K562 (cell line): Measurements from ENCODE around the gene ANKRD65. TPM values are rescaled to one million over a fixed set of nuclear protein-coding genes. Genes with fewer than 3 reads are reported as not detected.

ENCODE experiments used
- BDP1 ChIP-seq: IDR thresholded peaks from 3 replicates; pipeline ENCODE4 v1.6.1; 2011; ENCODE audit not compliant: insufficient read length, insufficient read depth
- CBX3 ChIP-seq, 2 experiments: IDR thresholded peaks; 1 replicate in 1 of 2; 2 replicates in 1 of 2; pipeline ENCODE4 v1.6.1; 2012; ENCODE audit warnings: inconsistent platforms in 2 of 2, low read length in 2 of 2, borderline replicate concordance in 1 of 2, control low read depth in 1 of 2
- CSDE1 ChIP-seq, 2 experiments: fragments of 450-650 bp; IDR thresholded peaks; 2 replicates each; pipeline ENCODE4 v1.6.1; 2016; ENCODE audit warnings: mild to moderate bottlenecking in 1 of 2
- KDM2B ChIP-seq: fragments of 250-450 bp; sonication (Bioruptor Pico); IDR thresholded peaks from 2 replicates; pipeline ENCODE4 v1.8.0; 2021; ENCODE audit warnings: mild to moderate bottlenecking, moderate library complexity
- POLR2A ChIP-seq: fragments of 450-650 bp; conservative IDR thresholded peaks from 2 replicates; pipeline ENCODE4 v1.6.1; 2016
- SNRNP70 ChIP-seq: fragments of 200-400 bp; formaldehyde crosslinking; optimal IDR thresholded peaks from 2 replicates; pipeline ENCODE3; 2017; ENCODE audit warnings: low read depth, low read length
- SRSF9 ChIP-seq: fragments of 200-400 bp; formaldehyde crosslinking; IDR thresholded peaks from 2 replicates; pipeline ENCODE4 v1.6.1; 2017; ENCODE audit warnings: low read depth, low read length, borderline replicate concordance
- TAF15 ChIP-seq: fragments of 200-400 bp; formaldehyde crosslinking; IDR thresholded peaks from 2 replicates; pipeline ENCODE4 v1.6.1; 2017; ENCODE audit warnings: mild to moderate bottlenecking, low read depth, low read length, moderate library complexity
- TCF7L2 ChIP-seq: fragments of 150-350 bp; IDR thresholded peaks from 2 replicates; pipeline ENCODE4 v1.6.1; 2016; ENCODE audit warnings: low read depth, mild to moderate bottlenecking, low read length, moderate library complexity
- ZBED1 ChIP-seq: IDR thresholded peaks from 2 replicates; pipeline ENCODE4 v1.6.1; 2014
- ZBTB11 ChIP-seq, 3 experiments: fragments of 200-800 bp in 1 of 3; fragments of 250-450 bp in 1 of 3; fragments of 450-650 bp in 1 of 3; sonication (Bioruptor Pico) in 1 of 3; sonication (Bioruptor generic) in 1 of 3; formaldehyde crosslinking in 1 of 3; IDR thresholded peaks; 2 replicates each; pipeline versions ENCODE4 v1.6.1 to v1.8.0; 2016 to 2022; ENCODE audit warnings: mild to moderate bottlenecking in 2 of 3, missing genetic modification characterization in 2 of 3, missing compliant biosample characterization in 1 of 3, moderate library complexity in 1 of 3
- ZBTB49 ChIP-seq: sonication (generic); formaldehyde crosslinking; IDR thresholded peaks from 2 replicates; pipeline ENCODE4 v1.8.0; 2022; ENCODE audit warnings: missing genetic modification reagents, mild to moderate bottlenecking, borderline replicate concordance
- ZKSCAN8 ChIP-seq: fragments of 200-800 bp; sonication (Bioruptor generic); IDR thresholded peaks from 2 replicates; pipeline ENCODE4 v1.6.1; 2016; ENCODE audit warnings: missing genetic modification characterization, missing compliant biosample characterization
- ZNF134 ChIP-seq: fragments of 250-450 bp; sonication (Bioruptor Pico); conservative IDR thresholded peaks from 2 replicates; pipeline ENCODE4 v1.4.0; 2020
- ZNF507 ChIP-seq: conservative IDR thresholded peaks from 2 replicates; pipeline ENCODE4 v1.6.1; 2017; ENCODE audit warnings: missing genetic modification characterization, missing compliant biosample characterization
- polyA plus RNA-seq, 8 experiments: library from polyadenylated mRNA; depleted of rRNA in 4 of 8; stranded (reverse) in 5 of 8; unstranded in 3 of 8; fragments of >200 nt; fragmentation: Nextera tagmentation in 2 of 8; fragmentation: Illumina TruSeq in 1 of 8; extraction: Ambion mirVana in 2 of 8; extraction: Trizol in 1 of 8; gene quantifications; 2 replicates each; pipeline versions ENCODE4 v1.2.1 to v1.2.3, GENCODE V29; 2011 to 2014; ENCODE audit warnings: inconsistent platforms in 1 of 8, missing spikeins in 1 of 8
- total RNA-seq, 7 experiments: library from RNA; depleted of rRNA in 6 of 7; stranded (reverse); fragments of >200 nt in 6 of 7; fragmentation: Illumina TruSeq in 2 of 7; extraction: Trizol in 2 of 7; gene quantifications; 2 replicates each; pipeline versions ENCODE4 v1.2.1 to v1.2.3, GENCODE V29; 2011 to 2021; ENCODE audit warnings: low replicate concordance in 1 of 7
- TF ChIP-seq, protein P1 (sequence below): fragments of 450-650 bp; conservative IDR thresholded peaks from 2 replicates; pipeline ENCODE4 v1.6.1; 2016; ENCODE audit warnings: missing genetic modification characterization, low read depth, mild to moderate bottlenecking, missing compliant biosample characterization, moderate library complexity
- TF ChIP-seq, protein P2 (sequence below), 2 experiments: fragments of 250-450 bp in 1 of 2; fragments of 450-650 bp in 1 of 2; sonication (Bioruptor Pico) in 1 of 2; IDR thresholded peaks; 2 replicates each; pipeline versions ENCODE4 v1.6.1 to v1.8.0; 2016 to 2021; ENCODE audit warnings: mild to moderate bottlenecking in 2 of 2, moderate library complexity in 2 of 2, missing compliant biosample characterization in 1 of 2, missing genetic modification characterization in 1 of 2

ANKRD65 gene
- total and polyA plus RNA-seq, 9 of the 15 experiments (the other 6 are each of a cell fraction or from before 2014, with no cell fraction given) = not detected

- TF ChIP-seq TAF15 = peak; percentile 16; the same call in 1 of the 2 replicates
- peak in 1 of 3 experiments; percentile 69; a peak in 2 of 6 replicates for TF ChIP-seq ZBTB11 (CRISPR knock-in tag; IDR thresholded peaks at IDR 0.05)
- no peak for TF ChIP-seq POLR2A
- TF ChIP-seq, protein P1, sequence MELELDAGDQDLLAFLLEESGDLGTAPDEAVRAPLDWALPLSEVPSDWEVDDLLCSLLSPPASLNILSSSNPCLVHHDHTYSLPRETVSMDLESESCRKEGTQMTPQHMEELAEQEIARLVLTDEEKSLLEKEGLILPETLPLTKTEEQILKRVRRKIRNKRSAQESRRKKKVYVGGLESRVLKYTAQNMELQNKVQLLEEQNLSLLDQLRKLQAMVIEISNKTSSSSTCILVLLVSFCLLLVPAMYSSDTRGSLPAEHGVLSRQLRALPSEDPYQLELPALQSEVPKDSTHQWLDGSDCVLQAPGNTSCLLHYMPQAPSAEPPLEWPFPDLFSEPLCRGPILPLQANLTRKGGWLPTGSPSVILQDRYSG (tag) = peak; percentile 18
- no peak for TF ChIP-seq ZNF507
- TF ChIP-seq, protein P2, sequence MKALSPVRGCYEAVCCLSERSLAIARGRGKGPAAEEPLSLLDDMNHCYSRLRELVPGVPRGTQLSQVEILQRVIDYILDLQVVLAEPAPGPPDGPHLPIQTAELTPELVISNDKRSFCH (CRISPR knock-in tag; IDR thresholded peaks at IDR 0.05) = no peak
- TF ChIP-seq, protein P2 (tag; IDR thresholded peaks at IDR 0.05) = peak; percentile 84; the same call in 1 of the 2 replicates
- TF ChIP-seq ZKSCAN8 (CRISPR knock-in tag) = no peak
- TF ChIP-seq ZBED1 = no peak
- 0 out of 2 replicates have a peak, but pooled peaks have one; percentile 18 for TF ChIP-seq ZNF134 (CRISPR knock-in tag)
- no peak for TF ChIP-seq TCF7L2
- TF ChIP-seq ZBTB49 (CRISPR knock-in tag) = no peak
- no peak for TF ChIP-seq KDM2B (CRISPR knock-in tag)
- no peak for TF ChIP-seq BDP1
- no peak; a peak in 1 of 3 replicates for TF ChIP-seq CBX3 (IDR thresholded peaks at IDR 0.05; ENCODE audit: borderline replicate concordance in 1 of 2, low read length in 2 of 2)
- TF ChIP-seq SNRNP70 = no peak
- no peak for TF ChIP-seq SRSF9
- TF ChIP-seq CSDE1 (IDR thresholded peaks at IDR 0.05) = no peak
Observed at GRCh38 chr1:1432951-1433803, 12.1 kb upstream of the ANKRD65 start (continued).
